Breast epithelium (tissue), 4 donors: ENCODE results near the gene SEBOX. TPM values are rescaled to one million over a fixed set of nuclear protein-coding genes. Genes with fewer than 3 reads are reported as not detected.

Experiments used
- DNase-seq, 2 donors: peaks; one replicate each; pipeline ENCODE4 v3.0.0-alpha.2; 2019; ENCODE audit warnings: low spot score in 2 of 2
- H3K27ac ChIP-seq, 2 donors: fragments of 200-600 bp; sonication (generic) in 1 of 2; one replicate each; pipeline ENCODE4 v1.5.1; 2016 to 2019; ENCODE audit warnings: mild to moderate bottlenecking in 1 of 2
- H3K27me3 ChIP-seq, 2 donors: fragments of 200-600 bp; sonication (generic) in 1 of 2; one replicate each; pipeline versions ENCODE4 v1.5.1 to v1.6.0; 2017 to 2019; ENCODE audit warnings: control low read depth in 1 of 2, mild to moderate bottlenecking in 1 of 2
- H3K36me3 ChIP-seq: fragments of 200-600 bp; one replicate; pipeline ENCODE4 v1.5.1; 2019
- H3K4me1 ChIP-seq, 2 donors: fragments of 200-600 bp; sonication (generic); one replicate each; pipeline ENCODE4 v1.5.1; 2016 to 2019; ENCODE audit warnings: control low read depth in 1 of 2
- H3K4me3 ChIP-seq, 3 donors: fragments of 200-600 bp; sonication (generic); 1 replicate in 2 of 3; 2 replicates in 1 of 3; pipeline ENCODE4 v1.5.1; 2016 to 2019; ENCODE audit warnings: mild to moderate bottlenecking in 3 of 3, moderate library complexity in 2 of 3
- H3K9me3 ChIP-seq, 2 donors: fragments of 200-600 bp; sonication (generic) in 1 of 2; one replicate each; pipeline ENCODE4 v1.5.1; 2016 to 2019; ENCODE audit warnings: control low read depth in 1 of 2
- CTCF ChIP-seq, 3 donors: fragments of 450-650 bp; IDR thresholded peaks; one replicate each; pipeline ENCODE4 v1.5.1; 2016 to 2017; ENCODE audit warnings: antibody characterized with exemption in 3 of 3, mild to moderate bottlenecking in 3 of 3, moderate library complexity in 3 of 3
- POLR2A ChIP-seq: fragments of 450-650 bp; IDR thresholded peaks from one replicate; pipeline ENCODE4 v1.6.1; 2016; ENCODE audit warnings: antibody characterized with exemption, mild to moderate bottlenecking, moderate library complexity
- POLR2AphosphoS5 ChIP-seq, 3 donors: sonication (generic); formaldehyde crosslinking; IDR thresholded peaks; one replicate each; pipeline ENCODE4 v1.6.1; 2017; ENCODE audit warnings: antibody characterized with exemption in 3 of 3
- intact Hi-C: fragments of 100-400 bp; cut with DNase I; formaldehyde crosslinking; loops from one replicate; pipeline ENCODE4 v1.15.1; 2023; ENCODE audit warnings: low total_unique reads
- total RNA-seq, 3 donors: library from RNA; depleted of rRNA; stranded (reverse); fragments of >200 nt; gene quantifications; one replicate each; pipeline ENCODE4 v1.1.0, GENCODE V29; 2016

The SEBOX gene
- total RNA-seq, 3 donors from 2014 or later: not detected

- Histone ChIP-seq H3K9me3 (no peaks in the 10 kb centered on the region), H3K27me3 (no peaks in the 10 kb centered on the region), H3K4me3 (no peak overlapping the region), H3K27ac (no peak overlapping the region), H3K4me1 (peaks cover 0 to 3% of the 10 kb centered on the region in 2 donors), H3K36me3 (no peaks in the 10 kb centered on the region)
- TF ChIP-seq POLR2A (no peak), CTCF (IDR thresholded peaks at IDR 0.05) (no peak), POLR2AphosphoS5 (IDR thresholded peaks at IDR 0.05) (no peak)
- DNase-seq: no peak
- intact Hi-C loops: no loop called here
Observed at GRCh38 chr17:28402844-28403243, 37.8 kb upstream of the SEBOX start.

GRCh38 chr17:28402224-28402630 is 37.2 kb upstream of the SEBOX start:
- no peak overlapping the region for H3K27ac ChIP-seq
- no peak for DNase-seq
- peaks cover 0 to 3% of the 10 kb centered on the region in 2 donors for H3K4me1 ChIP-seq
- no peaks in the 10 kb centered on the region for H3K9me3 ChIP-seq
- no peaks in the 10 kb centered on the region for H3K27me3 ChIP-seq
- intact Hi-C loops: no loop called here
- no peaks in the 10 kb centered on the region for H3K36me3 ChIP-seq
- no peak overlapping the region for H3K4me3 ChIP-seq
- TF ChIP-seq POLR2AphosphoS5 (IDR thresholded peaks at IDR 0.05) (no peak), CTCF (IDR thresholded peaks at IDR 0.05) (no peak), POLR2A (no peak)

- no peaks in the 10 kb centered on the region for H3K4me1 ChIP-seq
- intact Hi-C loops: no loop called here
- H3K27ac ChIP-seq: no peak overlapping the region
- TF ChIP-seq POLR2A (no peak), POLR2AphosphoS5 (IDR thresholded peaks at IDR 0.05) (no peak), CTCF (IDR thresholded peaks at IDR 0.05) (no peak)
- no peaks in the 10 kb centered on the region for H3K36me3 ChIP-seq
- H3K9me3 ChIP-seq: no peaks in the 10 kb centered on the region
- no peaks in the 10 kb centered on the region for H3K27me3 ChIP-seq
- DNase-seq: no peak
- H3K4me3 ChIP-seq: no peak overlapping the region
Observed at GRCh38 chr17:28399808-28400207, 34.8 kb upstream of the SEBOX start.

- no peak for TF ChIP-seq POLR2A
- TF ChIP-seq POLR2AphosphoS5 (IDR thresholded peaks at IDR 0.05): no peak
- no peak for TF ChIP-seq CTCF (IDR thresholded peaks at IDR 0.05)
- Histone ChIP-seq H3K36me3 (no peaks in the 10 kb centered on the region), H3K9me3 (no peaks in the 10 kb centered on the region), H3K4me3 (no peak overlapping the region), H3K27me3 (no peaks in the 10 kb centered on the region), H3K27ac (peak overlapping the region in 1 of 2 donors; percentile 25), H3K4me1 (no peaks in the 10 kb centered on the region)
- intact Hi-C loops: no loop called here
- DNase-seq: no peak
Observed at GRCh38 chr17:28398280-28398981, 33.4 kb upstream of the SEBOX start.

- Histone ChIP-seq H3K9me3 (no peaks in the 10 kb centered on the region), H3K36me3 (no peaks in the 10 kb centered on the region), H3K27ac (no peak overlapping the region), H3K4me1 (no peaks in the 10 kb centered on the region), H3K4me3 (no peak overlapping the region), H3K27me3 (no peaks in the 10 kb centered on the region)
- no peak for DNase-seq
- TF ChIP-seq POLR2A: no peak
- TF ChIP-seq POLR2AphosphoS5 (IDR thresholded peaks at IDR 0.05): no peak
- TF ChIP-seq CTCF (IDR thresholded peaks at IDR 0.05): no peak
- intact Hi-C loops: no loop called here
Observed at GRCh38 chr17:28397687-28398279, 32.8 kb upstream of the SEBOX start.
